RPMI8226 (cell line): ENCODE data around the gene PLEKHM2.

ENCODE experiments used
- DNase-seq: peaks from one replicate; pipeline ENCODE4 v3.0.0-alpha.2; 2015

The PLEKHM2 gene

GRCh38 chr1:15761366-15762128 lies 77.4 kb downstream of the PLEKHM2 start:
- DNase-seq: no peak

- DNase-seq: no peak
These were observed 78.4 kb downstream of the PLEKHM2 start for GRCh38 chr1:15762546-15762945.

GRCh38 chr1:15764269-15764764 lies 80.2 kb downstream of the PLEKHM2 start:
- no peak for DNase-seq

- no peak for DNase-seq
These were observed 80.8 kb downstream of the PLEKHM2 start for GRCh38 chr1:15764890-15765289.

GRCh38 chr1:15765495-15766194 lies 81.5 kb downstream of the PLEKHM2 start:
- peak; percentile 97 for DNase-seq

- DNase-seq: no peak
These were observed 83.8 kb downstream of the PLEKHM2 start for GRCh38 chr1:15767941-15768340.

GRCh38 chr1:15768388-15768787 lies 84.3 kb downstream of the PLEKHM2 start:
- DNase-seq: no peak

GRCh38 chr1:15770313-15770962 lies 86.3 kb downstream of the PLEKHM2 start:
- no peak for DNase-seq

- no peak for DNase-seq
These were observed 87.9 kb downstream of the PLEKHM2 start for GRCh38 chr1:15771836-15772515.

GRCh38 chr1:15775706-15776105 lies 91.6 kb downstream of the PLEKHM2 start:
- no peak for DNase-seq

GRCh38 chr1:15777909-15778707 lies 94.0 kb downstream of the PLEKHM2 start:
- DNase-seq: no peak
